ENCODE measurements around the gene PCMTD2. TPM values are rescaled to one million over a fixed set of nuclear protein-coding genes. Genes with fewer than 3 reads are reported as not detected.

Gene PCMTD2
- total RNA-seq, 1 experiment from 2014 or later = 45.7 TPM

DNA sequence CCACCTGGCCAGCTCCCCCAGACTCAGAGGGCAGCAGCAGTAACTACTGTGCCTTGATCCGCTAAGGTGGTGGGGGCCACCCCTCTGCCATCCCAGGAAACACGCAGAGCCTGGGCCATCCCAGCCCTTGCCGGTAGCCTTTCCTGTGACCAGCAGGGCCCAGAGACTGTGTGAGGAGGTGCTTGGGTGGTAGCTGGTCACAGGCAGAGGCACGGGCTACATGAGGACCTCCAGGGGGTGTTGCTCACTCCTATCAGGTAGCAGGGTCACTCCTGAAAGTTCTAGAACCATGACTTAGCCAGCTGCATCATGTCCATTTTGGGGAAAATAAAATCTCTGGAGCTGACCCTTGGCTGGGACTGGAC is 22.8 kb downstream of the PCMTD2 start:
- DNase-seq (no peak), ATAC-seq (no peak)
- TF ChIP-seq EZH2 (IDR thresholded peaks at IDR 0.05; ENCODE audit: low read length, unreplicated experiment) = no peak
- TF ChIP-seq, protein P1, sequence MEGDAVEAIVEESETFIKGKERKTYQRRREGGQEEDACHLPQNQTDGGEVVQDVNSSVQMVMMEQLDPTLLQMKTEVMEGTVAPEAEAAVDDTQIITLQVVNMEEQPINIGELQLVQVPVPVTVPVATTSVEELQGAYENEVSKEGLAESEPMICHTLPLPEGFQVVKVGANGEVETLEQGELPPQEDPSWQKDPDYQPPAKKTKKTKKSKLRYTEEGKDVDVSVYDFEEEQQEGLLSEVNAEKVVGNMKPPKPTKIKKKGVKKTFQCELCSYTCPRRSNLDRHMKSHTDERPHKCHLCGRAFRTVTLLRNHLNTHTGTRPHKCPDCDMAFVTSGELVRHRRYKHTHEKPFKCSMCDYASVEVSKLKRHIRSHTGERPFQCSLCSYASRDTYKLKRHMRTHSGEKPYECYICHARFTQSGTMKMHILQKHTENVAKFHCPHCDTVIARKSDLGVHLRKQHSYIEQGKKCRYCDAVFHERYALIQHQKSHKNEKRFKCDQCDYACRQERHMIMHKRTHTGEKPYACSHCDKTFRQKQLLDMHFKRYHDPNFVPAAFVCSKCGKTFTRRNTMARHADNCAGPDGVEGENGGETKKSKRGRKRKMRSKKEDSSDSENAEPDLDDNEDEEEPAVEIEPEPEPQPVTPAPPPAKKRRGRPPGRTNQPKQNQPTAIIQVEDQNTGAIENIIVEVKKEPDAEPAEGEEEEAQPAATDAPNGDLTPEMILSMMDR (conservative IDR thresholded peaks at IDR 0.05; ENCODE audit: low read depth, low read length) = no peak
- TF ChIP-seq EZH2phosphoT487 (IDR thresholded peaks at IDR 0.05; ENCODE audit: borderline replicate concordance, low read length) = no peak
- no TSS peak for BruUV-seq (replicated peaks)
- no peak overlapping the region for H3K9ac ChIP-seq (ENCODE audit: low read length)
- no peak overlapping the region for H3K4me2 ChIP-seq (ENCODE audit: low read length)
- no peaks in the 10 kb centered on the region for H3K9me2 ChIP-seq (replicated peaks; ENCODE audit: low read length)
- no peaks in the 10 kb centered on the region for H3K79me2 ChIP-seq (ENCODE audit: low read length)
- no peaks in the 10 kb centered on the region for H4K20me1 ChIP-seq (ENCODE audit: low read length)
- no peak overlapping the region for H3K27ac ChIP-seq (ENCODE audit: low read length)
- H3K27me3 ChIP-seq (ENCODE audit: low read length) = no peaks in the 10 kb centered on the region
- H3K4me3 ChIP-seq (ENCODE audit: low read length) = no peak overlapping the region
- ChIA-PET CTCF (no interaction called here), POLR2A (ENCODE audit: unreplicated experiment) (no interaction called here)
- intact Hi-C loops (cut with micrococcal nuclease) = no loop called here
- H2AFZ ChIP-seq (ENCODE audit: low read length) = no peak overlapping the region
- H3F3A ChIP-seq (ENCODE audit: low read length, unreplicated experiment) = no peaks in the 10 kb centered on the region
- no peaks in the 10 kb centered on the region for H3K4me1 ChIP-seq (ENCODE audit: insufficient read depth, low read length)
- H3K9me3 ChIP-seq (ENCODE audit: low read length) = no peaks in the 10 kb centered on the region
- no peaks in the 10 kb centered on the region; the same call in 1 of the 2 replicates for H3K36me3 ChIP-seq (ENCODE audit: low read depth, low read length)

GRCh38 chr20:64279826-64280459 is 24.4 kb downstream of the PCMTD2 start:
- ChIA-PET CTCF (no interaction called here), POLR2A (ENCODE audit: unreplicated experiment) (no interaction called here)
- H3K9me2 ChIP-seq (replicated peaks; ENCODE audit: low read length) = no peaks in the 10 kb centered on the region

DNA sequence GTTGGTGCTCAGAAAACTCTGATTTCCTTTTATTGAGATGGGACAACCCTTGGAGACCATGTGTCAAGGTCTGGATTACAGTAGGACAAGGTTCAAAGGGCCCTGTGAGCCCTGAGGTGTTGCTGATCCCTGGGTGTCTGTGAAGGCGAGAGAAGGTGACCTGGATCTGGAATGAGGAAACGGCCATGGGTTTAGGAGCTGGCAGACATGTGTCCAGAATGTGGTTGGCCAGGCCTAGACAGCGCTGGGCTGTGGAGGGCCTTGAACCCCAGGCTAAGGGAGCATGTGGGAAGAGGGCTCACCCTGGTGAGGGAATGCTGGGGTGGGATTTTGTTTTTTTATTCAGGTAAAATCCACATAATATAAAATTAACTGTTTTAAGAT is 24.9 kb downstream of the PCMTD2 start:
- H4K20me1 ChIP-seq (ENCODE audit: low read length) = no peaks in the 10 kb centered on the region
- H2AFZ ChIP-seq (ENCODE audit: low read length) = no peak overlapping the region
- CTCF ChIA-PET = no interaction called here
- no peaks in the 10 kb centered on the region for H3K79me2 ChIP-seq (ENCODE audit: low read length)
- TF ChIP-seq EZH2 (IDR thresholded peaks at IDR 0.05; ENCODE audit: low read length, unreplicated experiment) = no peak
- no peak overlapping the region for H3K9ac ChIP-seq (ENCODE audit: low read length)
- H3K4me3 ChIP-seq (ENCODE audit: low read length) = no peak overlapping the region
- no peaks in the 10 kb centered on the region for H3K9me3 ChIP-seq (ENCODE audit: low read length)
- POLR2A ChIA-PET (ENCODE audit: unreplicated experiment) = no interaction called here
- no peak for ATAC-seq
- H3K9me2 ChIP-seq (replicated peaks; ENCODE audit: low read length) = no peaks in the 10 kb centered on the region
- no peaks in the 10 kb centered on the region for H3F3A ChIP-seq (ENCODE audit: low read length, unreplicated experiment)
- no peak overlapping the region for H3K4me2 ChIP-seq (ENCODE audit: low read length)
- DNase-seq = no peak
- no TSS peak for BruUV-seq (replicated peaks)
- no peak overlapping the region for H3K27ac ChIP-seq (ENCODE audit: low read length)
- intact Hi-C loops (cut with micrococcal nuclease) = no loop called here
- no peaks in the 10 kb centered on the region for H3K4me1 ChIP-seq (ENCODE audit: insufficient read depth, low read length)
- no peaks in the 10 kb centered on the region for H3K36me3 ChIP-seq (ENCODE audit: low read depth, low read length)
- H3K27me3 ChIP-seq (ENCODE audit: low read length) = no peaks in the 10 kb centered on the region

More at GRCh38 chr20:64279826-64280459, 24.4 kb downstream of the PCMTD2 start:
- peak; percentile 4 for DNase-seq
- TF ChIP-seq EZH2phosphoT487 (IDR thresholded peaks at IDR 0.05; ENCODE audit: borderline replicate concordance, low read length) (no peak), EZH2 (IDR thresholded peaks at IDR 0.05; ENCODE audit: low read length, unreplicated experiment) (no peak)
- TF ChIP-seq, protein P1 (conservative IDR thresholded peaks at IDR 0.05; ENCODE audit: low read depth, low read length) = no peak
- Histone ChIP-seq H3K79me2 (ENCODE audit: low read length) (no peaks in the 10 kb centered on the region), H4K20me1 (ENCODE audit: low read length) (no peaks in the 10 kb centered on the region), H2AFZ (ENCODE audit: low read length) (no peak overlapping the region), H3K4me3 (ENCODE audit: low read length) (no peak overlapping the region), H3F3A (ENCODE audit: low read length, unreplicated experiment) (no peaks in the 10 kb centered on the region), H3K36me3 (ENCODE audit: low read depth, low read length) (no peaks in the 10 kb centered on the region), H3K9ac (ENCODE audit: low read length) (no peak overlapping the region), H3K4me1 (ENCODE audit: insufficient read depth, low read length) (no peaks in the 10 kb centered on the region), H3K9me3 (ENCODE audit: low read length) (no peaks in the 10 kb centered on the region), H3K4me2 (ENCODE audit: low read length) (no peak overlapping the region), H3K27ac (ENCODE audit: low read length) (no peak overlapping the region), H3K27me3 (ENCODE audit: low read length) (no peaks in the 10 kb centered on the region)
- no peak for ATAC-seq
- intact Hi-C loops (cut with micrococcal nuclease) = no loop called here
- no TSS peak for BruUV-seq (replicated peaks)
